SU-DHL-6 (cell line): ENCODE data around the gene THSD7A.

Source experiments
- H2AFZ ChIP-seq: fragments of 200-600 bp; sonication (generic); 2 replicates; pipeline ENCODE4 v1.6.1; 2014; ENCODE audit warnings: low read depth, mild to moderate bottlenecking, moderate library complexity, mixed read lengths, antibody characterized with exemption, low read length; ENCODE audit not compliant: severe bottlenecking
- H3F3A ChIP-seq: fragments of 200-600 bp; shearing (Covaris generic); 2 replicates; pipeline ENCODE4 v1.6.0; 2016; ENCODE audit warnings: antibody characterized with exemption, mild to moderate bottlenecking; ENCODE audit not compliant: insufficient read depth
- H3K27ac ChIP-seq: fragments of 200-600 bp; sonication (generic); 2 replicates; pipeline ENCODE4 v1.5.1; 2016; ENCODE audit warnings: low read depth, mild to moderate bottlenecking, low read length, moderate library complexity, mixed read lengths
- H3K27me3 ChIP-seq: fragments of 200-600 bp; sonication (generic), shearing (Covaris generic); 2 replicates; pipeline ENCODE4 v1.6.0; 2014; ENCODE audit warnings: mild to moderate bottlenecking, low read length
- H3K36me3 ChIP-seq: fragments of 200-600 bp; sonication (generic); 2 replicates; pipeline ENCODE4 v1.6.1; 2014; ENCODE audit warnings: mild to moderate bottlenecking, low read length, mixed read lengths
- H3K4me2 ChIP-seq: fragments of 300-600, 200-600 bp; shearing (Covaris generic), sonication (generic); 2 replicates; pipeline ENCODE4 v1.6.0; 2014; ENCODE audit warnings: low read length, low read depth, mild to moderate bottlenecking; ENCODE audit not compliant: poor library complexity, severe bottlenecking
- H3K4me3 ChIP-seq: fragments of 200-600 bp; sonication (generic); 2 replicates; pipeline ENCODE4 v1.5.1; 2014; ENCODE audit warnings: antibody characterized with exemption, low read length, mild to moderate bottlenecking, mixed read lengths; ENCODE audit not compliant: insufficient read depth, poor library complexity, severe bottlenecking
- H3K79me2 ChIP-seq: fragments of 200-600 bp; sonication (generic); 2 replicates; pipeline ENCODE4 v1.6.1; 2014; ENCODE audit warnings: mild to moderate bottlenecking, low read length, moderate library complexity; ENCODE audit not compliant: insufficient read depth
- H3K9ac ChIP-seq: fragments of 200-600 bp; sonication (generic); 2 replicates; pipeline ENCODE4 v1.7.0; 2014; ENCODE audit warnings: mild to moderate bottlenecking, low read length
- H3K9me2 ChIP-seq: fragments of 200-600 bp; sonication (generic); replicated peaks from 2 replicates; pipeline ENCODE4 v1.6.1; 2014; ENCODE audit warnings: low read length; ENCODE audit not compliant: insufficient read depth
- H3K9me3 ChIP-seq: fragments of 200-600 bp; sonication (generic); 2 replicates; pipeline ENCODE4 v1.6.1; 2014; ENCODE audit warnings: low read length, mixed read lengths; ENCODE audit not compliant: insufficient read depth
- H4K20me1 ChIP-seq: fragments of 200-600 bp; sonication (generic); 2 replicates; pipeline ENCODE4 v1.6.1; 2014; ENCODE audit warnings: low read depth, mild to moderate bottlenecking, antibody characterized with exemption, low read length, moderate library complexity, mixed read lengths
- CTCF ChIP-seq: fragments of 200-600 bp; sonication (generic); IDR thresholded peaks from one replicate; pipeline ENCODE4 v1.5.1; 2017; ENCODE audit warnings: antibody characterized with exemption, mild to moderate bottlenecking, low read length, moderate library complexity; ENCODE audit not compliant: insufficient read depth, poor library complexity, severe bottlenecking
- EZH2phosphoT487 ChIP-seq: fragments of 200-600 bp; sonication (generic), shearing (Covaris generic); conservative IDR thresholded peaks from 2 replicates; pipeline ENCODE4 v1.6.1; 2018; ENCODE audit warnings: mild to moderate bottlenecking, antibody characterized with exemption, low read length, moderate library complexity, mixed read lengths

THSD7A gene

GRCh38 chr7:11374629-11375028 lies 457.4 kb downstream of the THSD7A start:
- Histone ChIP-seq H2AFZ (no peak overlapping the region), H3K9me3 (no peaks in the 10 kb centered on the region), H3K9ac (no peak overlapping the region), H3K27ac (no peak overlapping the region), H4K20me1 (no peaks in the 10 kb centered on the region), H3K36me3 (no peaks in the 10 kb centered on the region), H3K79me2 (no peaks in the 10 kb centered on the region), H3K9me2 (no peaks in the 10 kb centered on the region), H3F3A (no peaks in the 10 kb centered on the region), H3K4me2 (no peak overlapping the region), H3K4me3 (no peak overlapping the region), H3K27me3 (peaks cover 3% of the 10 kb centered on the region; the same call in 1 of the 2 replicates)
- TF ChIP-seq CTCF (no peak), EZH2phosphoT487 (no peak)

GRCh38 chr7:11373546-11374142 lies 458.4 kb downstream of the THSD7A start:
- no peaks in the 10 kb centered on the region for H3K9me3 ChIP-seq
- H3K4me2 ChIP-seq: no peak overlapping the region
- H3K9me2 ChIP-seq: no peaks in the 10 kb centered on the region
- H3K4me3 ChIP-seq: no peak overlapping the region
- no peak overlapping the region for H2AFZ ChIP-seq
- H4K20me1 ChIP-seq: no peaks in the 10 kb centered on the region
- TF ChIP-seq EZH2phosphoT487 (no peak), CTCF (peak; percentile 44)
- H3K9ac ChIP-seq: no peak overlapping the region
- H3K27ac ChIP-seq: no peak overlapping the region
- H3K27me3 ChIP-seq: peaks cover 3% of the 10 kb centered on the region; the same call in 1 of the 2 replicates
- no peaks in the 10 kb centered on the region for H3K36me3 ChIP-seq
- no peaks in the 10 kb centered on the region for H3F3A ChIP-seq
- no peaks in the 10 kb centered on the region for H3K79me2 ChIP-seq

GRCh38 chr7:11369696-11370095 lies 462.3 kb downstream of the THSD7A start:
- TF ChIP-seq EZH2phosphoT487: no peak
- no peak for TF ChIP-seq CTCF
- Histone ChIP-seq H3K36me3 (no peaks in the 10 kb centered on the region), H3K9ac (no peak overlapping the region), H3K27ac (no peak overlapping the region), H3K9me3 (no peaks in the 10 kb centered on the region), H3K4me2 (no peak overlapping the region), H3K79me2 (no peaks in the 10 kb centered on the region), H3F3A (no peaks in the 10 kb centered on the region), H2AFZ (no peak overlapping the region), H3K27me3 (0 out of 2 replicates have a peak, but pooled peaks cover 3% of the 10 kb centered on the region), H3K9me2 (no peaks in the 10 kb centered on the region), H4K20me1 (no peaks in the 10 kb centered on the region), H3K4me3 (no peak overlapping the region)
